Endothelial cell of coronary artery (primary cell): ENCODE results near the gene SLC12A9. TPM values are rescaled to one million over a fixed set of nuclear protein-coding genes. Genes with fewer than 3 reads are reported as not detected.

Experiments
- total RNA-seq: library from RNA; depleted of rRNA; stranded (reverse); fragments of >200 nt; gene quantifications from 2 replicates; pipeline ENCODE4 v1.2.3, GENCODE V29; 2014

The SLC12A9 gene, protein sequence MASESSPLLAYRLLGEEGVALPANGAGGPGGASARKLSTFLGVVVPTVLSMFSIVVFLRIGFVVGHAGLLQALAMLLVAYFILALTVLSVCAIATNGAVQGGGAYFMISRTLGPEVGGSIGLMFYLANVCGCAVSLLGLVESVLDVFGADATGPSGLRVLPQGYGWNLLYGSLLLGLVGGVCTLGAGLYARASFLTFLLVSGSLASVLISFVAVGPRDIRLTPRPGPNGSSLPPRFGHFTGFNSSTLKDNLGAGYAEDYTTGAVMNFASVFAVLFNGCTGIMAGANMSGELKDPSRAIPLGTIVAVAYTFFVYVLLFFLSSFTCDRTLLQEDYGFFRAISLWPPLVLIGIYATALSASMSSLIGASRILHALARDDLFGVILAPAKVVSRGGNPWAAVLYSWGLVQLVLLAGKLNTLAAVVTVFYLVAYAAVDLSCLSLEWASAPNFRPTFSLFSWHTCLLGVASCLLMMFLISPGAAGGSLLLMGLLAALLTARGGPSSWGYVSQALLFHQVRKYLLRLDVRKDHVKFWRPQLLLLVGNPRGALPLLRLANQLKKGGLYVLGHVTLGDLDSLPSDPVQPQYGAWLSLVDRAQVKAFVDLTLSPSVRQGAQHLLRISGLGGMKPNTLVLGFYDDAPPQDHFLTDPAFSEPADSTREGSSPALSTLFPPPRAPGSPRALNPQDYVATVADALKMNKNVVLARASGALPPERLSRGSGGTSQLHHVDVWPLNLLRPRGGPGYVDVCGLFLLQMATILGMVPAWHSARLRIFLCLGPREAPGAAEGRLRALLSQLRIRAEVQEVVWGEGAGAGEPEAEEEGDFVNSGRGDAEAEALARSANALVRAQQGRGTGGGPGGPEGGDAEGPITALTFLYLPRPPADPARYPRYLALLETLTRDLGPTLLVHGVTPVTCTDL
- total RNA-seq, result 20.0 and 22.2 TPM in 2 replicates

DNA sequence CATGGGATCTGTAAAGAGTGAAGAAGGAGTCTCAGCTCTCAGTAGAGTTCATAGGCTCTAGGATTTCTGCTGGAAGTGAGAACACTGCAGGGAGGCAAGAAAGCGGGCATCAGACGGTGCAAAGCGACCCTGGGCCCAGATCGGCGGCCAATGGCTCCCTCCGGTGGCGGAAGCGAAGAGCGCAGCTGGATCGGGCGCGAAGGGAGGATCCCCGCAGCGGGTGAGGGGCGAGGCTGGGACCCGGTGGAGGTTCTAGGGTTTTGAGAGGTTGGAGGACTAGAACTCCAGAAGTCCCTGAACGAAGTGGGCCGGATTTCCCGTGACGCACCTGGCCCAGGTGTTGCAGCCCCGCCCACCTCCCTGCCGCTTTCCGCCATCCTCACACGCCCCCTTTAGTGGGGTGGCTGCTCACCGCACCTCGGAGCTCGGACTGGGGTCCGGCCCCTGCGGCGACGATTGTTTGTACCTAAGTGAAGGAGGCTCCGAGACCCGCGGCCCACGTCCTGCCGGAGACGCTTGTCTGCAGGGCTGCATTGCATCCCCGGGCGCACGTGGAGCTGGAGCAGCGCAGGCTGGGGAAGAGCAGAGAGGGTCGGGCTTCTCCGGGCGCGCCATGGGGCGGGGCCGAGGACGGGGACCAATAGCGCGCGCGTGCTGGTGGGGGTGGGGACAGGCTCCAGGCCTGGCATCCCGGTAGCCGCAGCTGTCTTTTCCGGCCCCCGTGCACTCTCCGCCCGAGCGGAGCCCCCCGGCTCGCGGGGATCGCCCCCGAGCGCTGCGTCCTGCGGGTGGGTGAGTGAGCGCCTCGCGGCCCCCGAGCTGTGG lies at the start of gene SLC12A9:
Gene SLC12A9 (plus strand): TSS at position 666 of the 825 bp plus-strand sequence. CDS start 1,485 bp downstream, outside the sequence.

DNA sequence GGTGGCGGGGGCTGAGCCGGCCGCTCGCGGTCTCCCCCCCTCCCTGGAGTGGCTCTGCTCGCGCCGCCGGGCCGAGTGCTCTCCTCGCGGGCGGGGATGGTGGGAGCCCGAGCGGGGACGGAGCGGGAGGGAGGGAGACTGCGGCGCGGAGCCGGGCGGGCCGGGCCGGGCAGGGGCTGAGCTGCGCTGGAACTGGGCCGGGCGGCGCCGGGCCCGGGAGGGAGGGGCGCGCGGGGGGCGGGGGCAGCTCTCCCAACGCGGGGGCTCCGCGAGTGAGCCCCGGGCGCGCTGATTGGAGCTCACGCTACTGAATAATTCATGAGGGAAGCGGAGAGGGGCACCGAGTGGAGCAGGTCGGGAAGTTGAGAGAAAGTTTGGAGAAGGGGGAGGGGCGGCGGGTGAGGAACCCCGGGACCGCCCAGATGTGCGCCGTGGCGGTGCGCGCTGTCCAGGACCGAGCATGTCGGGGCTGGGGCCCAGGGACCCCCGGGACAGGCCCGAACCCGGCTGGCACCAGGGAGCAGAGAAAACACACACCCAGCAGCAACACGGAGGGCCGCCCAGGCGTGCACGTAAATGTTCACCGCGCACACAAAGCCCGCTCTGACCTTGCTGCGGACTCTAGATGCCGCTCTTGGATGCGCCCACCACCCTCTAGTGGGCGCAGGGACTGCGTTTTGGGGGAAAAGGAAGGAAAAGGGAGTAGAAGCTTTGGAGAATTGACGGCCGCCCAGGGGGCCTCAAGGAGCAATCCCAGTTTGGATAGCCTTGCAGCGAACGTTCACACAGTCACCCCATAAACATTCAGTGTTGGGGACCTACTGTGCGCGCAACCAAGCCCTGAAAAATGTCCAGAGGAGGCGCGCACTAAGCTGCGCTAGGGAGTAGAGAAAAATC lies 24.9 kb upstream of the SLC12A9 start, which contains the start of gene EPHB4:
Gene EPHB4 (minus strand): TSS at position 194 of the 897 bp plus-strand sequence. CDS start 493 bp downstream, outside the sequence.

DNA sequence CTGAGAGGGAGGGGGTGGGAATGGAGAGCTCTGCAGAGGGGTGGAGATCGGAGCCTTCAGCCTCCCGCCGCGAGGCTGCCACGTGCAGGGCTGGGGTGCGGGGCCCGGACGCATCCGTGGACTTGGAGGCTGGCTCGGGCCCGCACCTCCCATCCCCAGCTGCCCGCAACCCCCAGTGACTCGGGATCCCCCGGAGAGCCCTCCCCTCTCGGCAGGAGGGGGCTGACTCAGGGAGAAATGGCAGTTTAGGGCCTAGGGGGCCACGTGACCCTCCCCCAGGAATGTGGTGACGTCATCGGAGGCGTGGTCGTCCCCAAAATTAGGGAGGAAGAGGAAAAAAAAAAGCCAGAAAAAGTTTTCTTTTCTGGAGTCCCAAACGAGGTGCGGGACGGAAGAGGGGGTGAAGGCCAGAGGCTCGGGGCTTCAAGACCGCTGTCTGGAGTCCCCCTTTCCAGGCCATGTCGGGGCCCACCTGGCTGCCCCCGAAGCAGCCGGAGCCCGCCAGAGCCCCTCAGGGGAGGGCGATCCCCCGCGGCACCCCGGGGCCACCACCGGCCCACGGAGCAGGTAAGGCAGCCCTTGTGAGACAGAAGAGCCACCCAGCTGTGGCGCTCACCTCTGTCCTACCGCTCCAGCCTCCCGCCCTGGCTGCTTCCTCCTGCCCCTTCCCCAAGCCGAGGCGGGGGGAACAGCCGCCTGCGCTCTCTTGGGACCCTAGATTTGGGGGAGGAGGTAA lies 14.7 kb downstream of the SLC12A9 start, which contains the start of gene TRIP6:
Gene TRIP6 (plus strand): TSS at position 348 of the 736 bp plus-strand sequence. CDS start 111 bp downstream, at position 459.

DNA sequence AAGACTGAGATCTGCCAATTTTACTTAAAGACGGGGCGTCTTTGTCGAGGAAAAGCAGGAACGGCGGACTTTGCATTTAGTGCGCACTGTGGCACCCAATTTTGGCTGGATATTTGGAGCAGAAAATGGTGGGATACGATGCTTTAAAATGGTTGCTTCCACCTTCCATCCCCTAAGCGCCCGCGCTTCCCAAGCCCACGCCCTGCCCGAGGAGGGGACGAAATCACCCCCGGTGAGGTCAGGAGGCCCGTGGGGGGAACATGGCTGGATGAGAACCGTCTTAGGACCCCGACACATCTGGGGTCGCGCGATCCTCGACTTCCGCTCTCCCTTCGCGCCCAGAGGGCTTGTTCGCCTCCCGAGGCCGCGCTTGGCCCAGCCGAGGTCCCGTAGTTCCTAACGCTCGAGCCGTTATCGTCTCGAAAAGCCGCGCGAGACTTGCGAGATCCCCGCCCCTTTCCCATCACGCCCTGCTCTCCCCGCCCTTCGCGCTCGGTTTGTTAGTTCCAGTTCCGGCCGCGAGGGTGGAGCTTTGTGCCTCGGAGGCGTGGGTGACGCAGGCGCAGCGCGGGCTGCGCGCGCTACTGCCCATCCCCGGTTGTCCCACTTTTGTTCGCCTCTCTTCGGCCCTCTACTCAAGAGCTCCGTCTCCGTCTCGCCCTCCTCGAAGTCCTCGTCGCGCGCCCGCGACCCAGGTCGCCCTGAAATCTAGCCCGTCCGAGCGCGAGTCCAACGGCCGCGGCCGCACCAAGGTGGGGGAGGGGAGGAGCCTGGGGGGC lies 22.3 kb downstream of the SLC12A9 start, which contains the start of gene SRRT:
Gene SRRT (plus strand): TSS at position 527 of the 779 bp plus-strand sequence. CDS start 488 bp downstream, outside the sequence.

DNA sequence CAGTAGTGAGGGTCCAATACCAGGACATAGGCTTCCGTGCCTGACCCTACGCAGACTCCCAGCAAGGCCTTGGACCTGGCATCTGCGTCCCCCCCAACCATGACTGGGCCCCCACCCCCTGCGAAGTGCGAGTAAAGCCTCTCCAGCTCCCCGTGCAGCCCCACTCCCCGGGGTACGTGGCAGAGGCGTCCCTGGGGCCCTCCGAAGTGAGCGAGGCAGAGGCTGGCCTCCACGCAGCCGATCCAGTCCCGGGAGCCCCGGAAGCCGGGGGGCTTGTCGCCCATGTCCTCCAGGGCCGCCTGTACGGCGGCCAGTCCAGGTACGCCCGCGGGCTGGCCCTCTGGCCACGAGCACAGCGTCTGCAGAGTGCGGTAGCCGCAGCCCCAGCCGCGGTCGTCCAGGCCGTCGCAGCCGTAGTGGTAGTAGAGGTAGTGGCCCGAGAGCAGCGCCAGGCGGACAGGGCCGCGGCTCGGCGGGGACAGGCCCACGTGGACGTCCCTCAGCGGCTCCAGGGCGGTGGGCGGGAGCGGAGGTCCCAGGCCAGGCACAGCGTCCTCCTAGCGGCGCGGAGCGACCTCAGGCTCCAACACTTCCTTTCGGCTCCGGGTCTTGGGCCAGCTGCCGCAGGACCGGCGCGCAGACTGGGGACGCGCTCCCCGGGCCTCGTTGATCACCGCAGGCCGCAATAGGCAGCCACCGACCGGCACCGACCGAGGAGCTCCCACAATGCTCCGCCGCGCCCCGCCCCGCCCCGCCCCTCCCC lies 36.7 kb downstream of the SLC12A9 start, which contains the start of gene UFSP1:
Gene UFSP1 (minus strand): TSS at position 728 of the 763 bp plus-strand sequence. CDS start 444 bp downstream, at position 284.

DNA sequence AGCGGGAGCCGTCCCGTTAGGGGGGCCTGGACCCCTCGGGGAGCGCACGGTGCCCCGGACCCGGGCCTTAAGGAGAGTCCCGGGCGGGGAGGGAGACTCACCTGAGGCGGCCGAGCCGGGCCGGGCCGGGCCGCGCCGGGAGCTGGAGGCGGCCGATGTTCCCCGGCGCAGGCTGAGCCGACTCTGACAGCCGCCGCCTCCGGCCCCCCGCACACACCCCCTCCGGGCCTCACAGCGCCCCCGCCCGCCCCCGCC lies 43.1 kb downstream of the SLC12A9 start, which contains the start of gene ACHE:
Gene ACHE (minus strand): TSS at position 188 of the 255 bp plus-strand sequence. CDS start 1,656 bp downstream, outside the sequence.

Other genes starting within 250 kb of the SLC12A9 start
- 4.0 and 4.2 TPM in 2 replicates for gene MOSPD3, start 240.2 kb upstream of the SLC12A9 start, total RNA-seq
- gene TFR2, start 211.2 kb upstream of the SLC12A9 start, total RNA-seq, result 0.18 and 0.19 TPM in 2 replicates
- not detected in 2 replicates for gene ACTL6B, start 196.3 kb upstream of the SLC12A9 start, total RNA-seq
- 79.3 and 96.9 TPM in 2 replicates for gene GNB2, start 179.0 kb upstream of the SLC12A9 start, total RNA-seq
- 12.1 and 16.4 TPM in 2 replicates for gene GIGYF1, start 158.5 kb upstream of the SLC12A9 start, total RNA-seq
- 34.6 and 45.7 TPM in 2 replicates for gene POP7, start 146.6 kb upstream of the SLC12A9 start, total RNA-seq
- gene EPO, start 132.2 kb upstream of the SLC12A9 start, total RNA-seq, result not detected in 2 replicates
- not detected in 2 replicates for gene ZAN, start 119.1 kb upstream of the SLC12A9 start, total RNA-seq
- gene EPHB4, start 25.2 kb upstream of the SLC12A9 start, total RNA-seq, result 281 and 308 TPM in 2 replicates
- 64.1 and 73.1 TPM in 2 replicates for gene TRIP6, start 14.7 kb downstream of the SLC12A9 start, total RNA-seq
- 49.1 and 58.4 TPM in 2 replicates for gene SRRT, start 22.4 kb downstream of the SLC12A9 start, total RNA-seq
- gene UFSP1, start 37.0 kb downstream of the SLC12A9 start, total RNA-seq, result 2.5 and 5.3 TPM in 2 replicates
- 0.18 and 0.28 TPM in 2 replicates for gene ACHE, start 43.2 kb downstream of the SLC12A9 start, total RNA-seq
- under 0.01 TPM in 1 of 2 replicates, not detected in the other for gene MUC3A, start 96.8 kb downstream of the SLC12A9 start, total RNA-seq
- gene MUC12, start 116.9 kb downstream of the SLC12A9 start, total RNA-seq, result not detected in 2 replicates
- not detected in 2 replicates for gene MUC17, start 167.4 kb downstream of the SLC12A9 start, total RNA-seq
- 18.7 and 36.1 TPM in 2 replicates for gene TRIM56, start 232.8 kb downstream of the SLC12A9 start, total RNA-seq